ENCODE measurements around the gene HERPUD2.

The HERPUD2 gene

GRCh38 chr7:35726654-35727053, 31.7 kb upstream of the HERPUD2 start:
- H3K4me1 ChIP-seq, result peaks cover 81% of the 10 kb centered on the region
- H3K4me2 ChIP-seq, result no peak overlapping the region
- TF ChIP-seq Cebpa-rat (IDR thresholded peaks at IDR 0.05), result no peak
- H3K9ac ChIP-seq, result no peak overlapping the region
- H3K9me3 ChIP-seq, result no peaks in the 10 kb centered on the region
- no peak overlapping the region for H3K27ac ChIP-seq
- H4K20me1 ChIP-seq, result no peaks in the 10 kb centered on the region
- H3K36me3 ChIP-seq, result no peaks in the 10 kb centered on the region
- H3K27me3 ChIP-seq, result no peaks in the 10 kb centered on the region
- H3K4me3 ChIP-seq, result no peak overlapping the region

- Histone ChIP-seq H3K36me3 (no peaks in the 10 kb centered on the region), H3K27me3 (no peaks in the 10 kb centered on the region), H4K20me1 (no peaks in the 10 kb centered on the region), H3K9ac (no peak overlapping the region), H3K4me2 (peak overlapping the region; percentile 52), H3K4me1 (peaks cover 88% of the 10 kb centered on the region), H3K9me3 (no peaks in the 10 kb centered on the region), H3K4me3 (no peak overlapping the region), H3K27ac (peak overlapping the region; percentile 43; the same call in 1 of the 2 replicates)
- TF ChIP-seq Cebpa-rat (IDR thresholded peaks at IDR 0.05), result no peak
These were observed 30.3 kb upstream of the HERPUD2 start for GRCh38 chr7:35725280-35725680.

- Histone ChIP-seq H4K20me1 (no peaks in the 10 kb centered on the region), H3K27me3 (no peaks in the 10 kb centered on the region), H3K4me3 (no peak overlapping the region), H3K9ac (no peak overlapping the region), H3K9me3 (no peaks in the 10 kb centered on the region), H3K4me2 (peak overlapping the region; percentile 71), H3K4me1 (peaks cover 71% of the 10 kb centered on the region), H3K36me3 (no peaks in the 10 kb centered on the region), H3K27ac (peak overlapping the region; percentile 29)
- no peak for TF ChIP-seq Cebpa-rat (IDR thresholded peaks at IDR 0.05)
These were observed 28.1 kb upstream of the HERPUD2 start for GRCh38 chr7:35723011-35723410.

- H3K4me3 ChIP-seq, result no peak overlapping the region; the same call in 1 of the 2 replicates
- H3K27ac ChIP-seq, result peak overlapping the region; percentile 66
- H3K9me3 ChIP-seq, result no peaks in the 10 kb centered on the region
- no peak for TF ChIP-seq Cebpa-rat (IDR thresholded peaks at IDR 0.05)
- H3K9ac ChIP-seq, result no peak overlapping the region
- no peaks in the 10 kb centered on the region for H3K27me3 ChIP-seq
- peak overlapping the region; percentile 71 for H3K4me2 ChIP-seq
- peaks cover 66% of the 10 kb centered on the region for H3K4me1 ChIP-seq
- no peaks in the 10 kb centered on the region for H4K20me1 ChIP-seq
- no peaks in the 10 kb centered on the region for H3K36me3 ChIP-seq
These were observed 27.3 kb upstream of the HERPUD2 start for GRCh38 chr7:35722054-35722849.

- H3K4me2 ChIP-seq, result peak overlapping the region; percentile 71
These were observed 26.4 kb upstream of the HERPUD2 start for GRCh38 chr7:35721288-35721687.

GRCh38 chr7:35720849-35721248, 25.9 kb upstream of the HERPUD2 start:
- Histone ChIP-seq H3K27me3 (no peaks in the 10 kb centered on the region), H3K36me3 (no peaks in the 10 kb centered on the region), H3K9me3 (no peaks in the 10 kb centered on the region), H3K4me1 (peaks cover 59% of the 10 kb centered on the region), H3K4me3 (no peak overlapping the region), H3K9ac (no peak overlapping the region), H4K20me1 (no peaks in the 10 kb centered on the region), H3K27ac (0 out of 2 replicates have a peak overlapping the region, but pooled peaks have one; percentile 66), H3K4me2 (peak overlapping the region; percentile 71)
- no peak for TF ChIP-seq Cebpa-rat (IDR thresholded peaks at IDR 0.05)

More at GRCh38 chr7:35721288-35721687, 26.4 kb upstream of the HERPUD2 start:
- no peak for TF ChIP-seq Cebpa-rat (IDR thresholded peaks at IDR 0.05)
- Histone ChIP-seq H3K27me3 (no peaks in the 10 kb centered on the region), H3K4me3 (no peak overlapping the region), H3K9ac (no peak overlapping the region), H3K36me3 (no peaks in the 10 kb centered on the region), H4K20me1 (no peaks in the 10 kb centered on the region), H3K27ac (peak overlapping the region; percentile 66), H3K4me1 (peaks cover 63% of the 10 kb centered on the region), H3K9me3 (no peaks in the 10 kb centered on the region)

- H3K4me1 ChIP-seq, result peaks cover 57% of the 10 kb centered on the region
- TF ChIP-seq Cebpa-rat (IDR thresholded peaks at IDR 0.05), result no peak
- H3K27ac ChIP-seq, result no peak overlapping the region
- no peak overlapping the region for H3K4me2 ChIP-seq
- H3K4me3 ChIP-seq, result no peak overlapping the region
- no peaks in the 10 kb centered on the region for H4K20me1 ChIP-seq
- no peaks in the 10 kb centered on the region for H3K9me3 ChIP-seq
- no peaks in the 10 kb centered on the region for H3K27me3 ChIP-seq
- H3K9ac ChIP-seq, result no peak overlapping the region
- no peaks in the 10 kb centered on the region for H3K36me3 ChIP-seq
These were observed 25.1 kb upstream of the HERPUD2 start for GRCh38 chr7:35720032-35720431.

GRCh38 chr7:35718047-35718446, 23.1 kb upstream of the HERPUD2 start:
- no peaks in the 10 kb centered on the region for H3K9me3 ChIP-seq
- H3K27ac ChIP-seq, result no peak overlapping the region
- H3K4me1 ChIP-seq, result peaks cover 39% of the 10 kb centered on the region
- H3K4me2 ChIP-seq, result no peak overlapping the region
- no peak overlapping the region for H3K4me3 ChIP-seq
- H3K27me3 ChIP-seq, result no peaks in the 10 kb centered on the region
- H4K20me1 ChIP-seq, result no peaks in the 10 kb centered on the region
- no peak for TF ChIP-seq Cebpa-rat (IDR thresholded peaks at IDR 0.05)
- no peak overlapping the region for H3K9ac ChIP-seq
- H3K36me3 ChIP-seq, result no peaks in the 10 kb centered on the region

- no peak overlapping the region for H3K27ac ChIP-seq
- no peak overlapping the region for H3K4me2 ChIP-seq
- H3K36me3 ChIP-seq, result no peaks in the 10 kb centered on the region
- no peak for TF ChIP-seq Cebpa-rat (IDR thresholded peaks at IDR 0.05)
- H3K9ac ChIP-seq, result no peak overlapping the region
- no peak overlapping the region for H3K4me3 ChIP-seq
- no peaks in the 10 kb centered on the region for H3K9me3 ChIP-seq
- H3K4me1 ChIP-seq, result peaks cover 34% of the 10 kb centered on the region
- no peaks in the 10 kb centered on the region for H3K27me3 ChIP-seq
- H4K20me1 ChIP-seq, result no peaks in the 10 kb centered on the region
These were observed 22.6 kb upstream of the HERPUD2 start for GRCh38 chr7:35717516-35717915.

GRCh38 chr7:35717013-35717412, 22.1 kb upstream of the HERPUD2 start:
- no peak overlapping the region for H3K27ac ChIP-seq

More at GRCh38 chr7:35717013-35717412, 22.1 kb upstream of the HERPUD2 start:
- H3K9ac ChIP-seq, result no peak overlapping the region
- no peak overlapping the region for H3K4me2 ChIP-seq
- peaks cover 29% of the 10 kb centered on the region for H3K4me1 ChIP-seq
- TF ChIP-seq Cebpa-rat (IDR thresholded peaks at IDR 0.05), result no peak
- H3K4me3 ChIP-seq, result no peak overlapping the region
- H3K9me3 ChIP-seq, result no peaks in the 10 kb centered on the region
- no peaks in the 10 kb centered on the region for H4K20me1 ChIP-seq
- no peaks in the 10 kb centered on the region for H3K27me3 ChIP-seq
- H3K36me3 ChIP-seq, result no peaks in the 10 kb centered on the region

All from BLaER1 (cell line).